Measurements from ENCODE around the gene SFXN4. TPM values are rescaled to one million over a fixed set of nuclear protein-coding genes. Genes with fewer than 3 reads are reported as not detected.

SFXN4 gene
- total RNA-seq, 3 donors from 2014 or later (not counting 1 experiment from before 2014, with no cell fraction given), result 5.5 to 13.7 (median 8.1) TPM

- no peaks in the 10 kb centered on the region for H3K27me3 Mint-ChIP-seq (ENCODE audit: low read depth in 2 of 2)
- H3K9me3 ChIP-seq (ENCODE audit: control insufficient read depth, insufficient read depth, low read length), result no peaks in the 10 kb centered on the region
Observed at GRCh38 chr10:119149157-119149556, 16.4 kb downstream of the SFXN4 start.

GRCh38 chr10:119143657-119144056 lies 21.9 kb downstream of the SFXN4 start:
- H3K4me1 ChIP-seq (ENCODE audit: control insufficient read depth, insufficient read depth, low read length), result no peaks in the 10 kb centered on the region
- no peaks in the 10 kb centered on the region for H3K27me3 ChIP-seq (ENCODE audit: control insufficient read depth, insufficient read depth, low read length)
- no peaks in the 10 kb centered on the region for H3K36me3 Mint-ChIP-seq
- no peak overlapping the region for H3K27ac Mint-ChIP-seq
- TF ChIP-seq CTCF (IDR thresholded peaks at IDR 0.05), result no peak
- peaks cover 8% of the 10 kb centered on the region for H3K36me3 ChIP-seq (ENCODE audit: control insufficient read depth, insufficient read depth, low read length)
- ATAC-seq, result no peak
- no peaks in the 10 kb centered on the region for H3K9me3 ChIP-seq (ENCODE audit: control insufficient read depth, insufficient read depth, low read length)
- intact Hi-C loops (cut with micrococcal nuclease), result no loop called here
- no peaks in the 10 kb centered on the region for H3K9me3 Mint-ChIP-seq
- H3K27me3 Mint-ChIP-seq (ENCODE audit: low read depth in 2 of 2), result no peaks in the 10 kb centered on the region
- DNase-seq, result no peak
- H3K4me1 Mint-ChIP-seq, result peaks cover 0 to 7% of the 10 kb centered on the region in 2 donors
- no peak overlapping the region for H3K27ac ChIP-seq (ENCODE audit: low read length)
- H3K4me3 ChIP-seq (ENCODE audit: low read length), result no peak overlapping the region
- 94% methylated on average over 10 of the region's 10 CpGs for WGBS (ENCODE audit: insufficient coverage)
- no peak overlapping the region for H3K4me3 Mint-ChIP-seq

More at GRCh38 chr10:119149157-119149556, 16.4 kb downstream of the SFXN4 start:
- no peak overlapping the region for H3K27ac ChIP-seq (ENCODE audit: low read length)
- no peaks in the 10 kb centered on the region for H3K27me3 ChIP-seq (ENCODE audit: control insufficient read depth, insufficient read depth, low read length)
- no peaks in the 10 kb centered on the region for H3K9me3 Mint-ChIP-seq
- WGBS (ENCODE audit: insufficient coverage), result 96% methylated on average over 6 of the region's 8 CpGs
- ATAC-seq (no peak), DNase-seq (no peak)
- H3K36me3 ChIP-seq (ENCODE audit: control insufficient read depth, insufficient read depth, low read length), result peaks cover 18% of the 10 kb centered on the region
- H3K36me3 Mint-ChIP-seq, result peaks cover 7% of the 10 kb centered on the region
- TF ChIP-seq CTCF (IDR thresholded peaks at IDR 0.05), result no peak
- intact Hi-C loops (cut with micrococcal nuclease), result no loop called here
- peaks cover 0 to 4% of the 10 kb centered on the region in 2 donors for H3K4me1 Mint-ChIP-seq
- no peak overlapping the region for H3K4me3 ChIP-seq (ENCODE audit: low read length)
- H3K27ac Mint-ChIP-seq, result no peak overlapping the region
- no peaks in the 10 kb centered on the region for H3K4me1 ChIP-seq (ENCODE audit: control insufficient read depth, insufficient read depth, low read length)
- H3K4me3 Mint-ChIP-seq, result no peak overlapping the region

- Mint-ChIP-seq H3K36me3 (no peaks in the 10 kb centered on the region), H3K4me1 (peaks cover 0 to 7% of the 10 kb centered on the region in 2 donors), H3K4me3 (no peak overlapping the region), H3K27me3 (ENCODE audit: low read depth in 2 of 2) (no peaks in the 10 kb centered on the region), H3K27ac (no peak overlapping the region), H3K9me3 (no peaks in the 10 kb centered on the region)
- Histone ChIP-seq H3K9me3 (ENCODE audit: control insufficient read depth, insufficient read depth, low read length) (no peaks in the 10 kb centered on the region), H3K27me3 (ENCODE audit: control insufficient read depth, insufficient read depth, low read length) (no peaks in the 10 kb centered on the region), H3K4me3 (ENCODE audit: low read length) (no peak overlapping the region), H3K4me1 (ENCODE audit: control insufficient read depth, insufficient read depth, low read length) (peaks cover 5% of the 10 kb centered on the region), H3K36me3 (ENCODE audit: control insufficient read depth, insufficient read depth, low read length) (no peaks in the 10 kb centered on the region), H3K27ac (ENCODE audit: low read length) (no peak overlapping the region)
- DNase-seq, result no peak
- WGBS (ENCODE audit: insufficient coverage), result 97% methylated on average over 20 of the region's 21 CpGs
- TF ChIP-seq CTCF (IDR thresholded peaks at IDR 0.05), result no peak
- intact Hi-C loops (cut with micrococcal nuclease), result no loop called here
- no peak for ATAC-seq
Observed at GRCh38 chr10:119140603-119141245, 24.8 kb downstream of the SFXN4 start.
